Prostate gland (tissue), 2 donors: ENCODE measurements around the gene HIVEP2.

Experiments used
- CTCF ChIP-seq, 4 experiments: fragments of 200-600 bp in 2 of 4; fragments of 450-650 bp in 2 of 4; sonication (generic) in 2 of 4; IDR thresholded peaks; 1 replicate in 3 of 4; 2 replicates in 1 of 4; pipeline ENCODE4 v1.5.1; 2016 to 2019; ENCODE audit warnings: antibody characterized with exemption in 4 of 4, mild to moderate bottlenecking in 2 of 4, moderate library complexity in 2 of 4
- POLR2AphosphoS5 ChIP-seq: sonication (generic); formaldehyde crosslinking; IDR thresholded peaks from one replicate; pipeline ENCODE4 v1.6.1; 2017; ENCODE audit warnings: antibody characterized with exemption

DNA sequence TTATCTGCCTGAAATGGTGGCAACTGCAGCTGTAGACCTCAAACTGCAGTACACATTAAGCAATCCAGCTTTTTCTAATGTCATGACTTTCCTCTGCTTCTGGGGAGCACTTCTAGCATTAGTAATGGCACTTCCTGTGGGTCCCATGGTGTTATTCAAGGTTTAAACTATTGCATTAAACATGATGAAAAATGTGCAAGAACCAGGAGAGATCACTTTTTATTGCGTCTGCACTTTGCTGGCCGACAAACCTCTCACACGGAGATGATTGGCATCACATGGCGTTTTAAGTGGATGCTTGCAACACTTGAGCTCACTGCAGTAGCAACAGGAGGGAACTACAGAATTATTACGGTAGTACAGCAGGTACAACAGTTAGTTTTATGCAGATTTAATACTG is 148.4 kb downstream of the HIVEP2 start:
- TF ChIP-seq CTCF (IDR thresholded peaks at IDR 0.05), result no peak
- TF ChIP-seq POLR2AphosphoS5, result no peak
